Panc1 (cell line): ENCODE results near the gene MEGF6. TPM values are rescaled to one million over a fixed set of nuclear protein-coding genes. Genes with fewer than 3 reads are reported as not detected.

Experiments
- ATAC-seq: fragments of 200-7000 bp; cut with Tn5 transposase; 2 replicates; pipeline ENCODE4 v1.9.1; 2020; ENCODE audit warnings: mild to moderate bottlenecking, moderate library complexity
- BruUV-seq: library from RNA; stranded (reverse); fragments of 400-500 nt; replicated peaks from 2 replicates; lab custom pipeline; 2021; lab: Mats Ljungman, UMichigan
- CTCF ChIA-PET: fragments of 300-600 bp; sonication (Branson Sonifier 250); formaldehyde crosslinking; loops from one replicate; lab custom pipeline; 2022; ENCODE audit warnings: antibody characterized with exemption; lab: Charles Lee
- POLR2A ChIA-PET: fragments of 300-600 bp; sonication (Branson Sonifier 250); formaldehyde crosslinking; loops from one replicate; lab custom pipeline; 2022; ENCODE audit warnings: antibody characterized with exemption; lab: Charles Lee
- DNase-seq: peaks from one replicate; pipeline ENCODE4 v3.0.0-alpha.2; 2010; ENCODE audit warnings: low read depth, low spot score
- H3K27ac ChIP-seq: 2 replicates; pipeline ENCODE4 v1.5.1; 2011; ENCODE audit warnings: mild to moderate bottlenecking, low read length, inconsistent platforms
- H3K27me3 ChIP-seq: fragments of 200-500 bp; sonication (Bioruptor generic); 2 replicates; pipeline ENCODE4 v1.6.0; 2014; ENCODE audit warnings: low read length, inconsistent platforms; ENCODE audit not compliant: control insufficient read depth, insufficient read depth
- H3K36me3 ChIP-seq: fragments of 200-500 bp; sonication (Bioruptor generic); 2 replicates; pipeline ENCODE4 v1.5.1; 2014; ENCODE audit warnings: inconsistent platforms, mild to moderate bottlenecking, low read length, moderate library complexity; ENCODE audit not compliant: control insufficient read depth, insufficient read depth
- H3K4me1 ChIP-seq: 2 replicates; pipeline ENCODE4 v1.5.1; 2011; ENCODE audit warnings: inconsistent platforms, mild to moderate bottlenecking, low read length, moderate library complexity; ENCODE audit not compliant: control insufficient read depth, insufficient read depth
- H3K4me3 ChIP-seq, 2 experiments: 2 replicates each; pipeline ENCODE4 v1.5.1; 2011 to 2012; ENCODE audit warnings: low read depth in 2 of 2, low read length in 2 of 2, mild to moderate bottlenecking in 2 of 2, inconsistent platforms in 1 of 2, moderate library complexity in 1 of 2
- H3K9me3 ChIP-seq: fragments of 200-500 bp; sonication (Bioruptor generic); 2 replicates; pipeline ENCODE4 v1.5.1; 2014; ENCODE audit warnings: low read depth, mild to moderate bottlenecking, inconsistent platforms, low read length, moderate library complexity; ENCODE audit not compliant: control insufficient read depth, insufficient read depth
- CTCF ChIP-seq: fragments of 450-650 bp; IDR thresholded peaks from 2 replicates; pipeline ENCODE4 v1.5.1; 2017; ENCODE audit warnings: mild to moderate bottlenecking
- POLR2AphosphoS5 ChIP-seq: IDR thresholded peaks from 2 replicates; pipeline ENCODE4 v1.6.1; 2012; ENCODE audit warnings: mild to moderate bottlenecking, low read depth, low read length, moderate library complexity
- REST ChIP-seq, 2 experiments: IDR thresholded peaks; 2 replicates each; pipeline ENCODE4 v1.6.1; 2011 to 2012; ENCODE audit warnings: low read depth in 2 of 2, control low read depth in 1 of 2, low read length in 1 of 2, mild to moderate bottlenecking in 1 of 2, moderate library complexity in 1 of 2; ENCODE audit not compliant: insufficient read depth in 1 of 2
- SIN3A ChIP-seq: IDR thresholded peaks from 2 replicates; pipeline ENCODE4 v1.6.1; 2012; ENCODE audit warnings: low read depth, mild to moderate bottlenecking, low read length, moderate library complexity, borderline replicate concordance; ENCODE audit not compliant: insufficient read depth
- TCF7L2 ChIP-seq: IDR thresholded peaks from 2 replicates; pipeline ENCODE4 v1.6.1; 2011; ENCODE audit warnings: mild to moderate bottlenecking, low read depth, low read length, inconsistent platforms
- in situ Hi-C: cut with HindIII; loops from 2 replicates; pipeline ENCODE4 v1.10.0; 2016; ENCODE audit warnings: low sequenced_read_pairs, low pct_unique_long_range_greater_than_20kb
- intact Hi-C: fragments of 100-400 bp; cut with micrococcal nuclease; formaldehyde crosslinking; loops from one replicate; pipeline ENCODE4 v1.10.0; 2022; ENCODE audit not compliant: unreplicated experiment
- total RNA-seq: library from RNA; stranded (reverse); gene quantifications from one replicate; pipeline ENCODE4 v1.2.1, GENCODE V29; 2021; ENCODE audit not compliant: unreplicated experiment

The MEGF6 gene
- total RNA-seq, 1 experiment from 2014 or later: 32.6 TPM

- Histone ChIP-seq H3K36me3 (no peaks in the 10 kb centered on the region), H3K4me3 (no peak overlapping the region), H3K27me3 (no peaks in the 10 kb centered on the region), H3K9me3 (no peaks in the 10 kb centered on the region), H3K27ac (no peak overlapping the region), H3K4me1 (peaks cover 6% of the 10 kb centered on the region; the same call in 1 of the 2 replicates)
- TF ChIP-seq TCF7L2: no peak
- TF ChIP-seq SIN3A: no peak
- no peak for TF ChIP-seq POLR2AphosphoS5
- TF ChIP-seq CTCF: no peak
- no peak for TF ChIP-seq REST (IDR thresholded peaks at IDR 0.05; ENCODE audit: insufficient read depth in 1 of 2, low read depth in 2 of 2, low read length in 1 of 2)
- ATAC-seq: 0 out of 2 replicates have a peak, but pooled peaks have one; percentile 9
- ChIA-PET POLR2A (no interaction called here), CTCF (no interaction called here)
- no TSS peak for BruUV-seq
- intact Hi-C loops: no loop called here
- in situ Hi-C loops: no loop called here
- no peak for DNase-seq
Observed at GRCh38 chr1:3510956-3511250, 100.4 kb downstream of the MEGF6 start.

- in situ Hi-C loops (no loop called here), intact Hi-C loops (no loop called here)
- ATAC-seq (peak; percentile 65), DNase-seq (no peak)
- H3K4me1 ChIP-seq: peaks cover 5% of the 10 kb centered on the region; the same call in 1 of the 2 replicates
- H3K4me3 ChIP-seq: no peak overlapping the region
- no peaks in the 10 kb centered on the region for H3K9me3 ChIP-seq
- no peaks in the 10 kb centered on the region for H3K27me3 ChIP-seq
- ChIA-PET POLR2A (no interaction called here), CTCF (no interaction called here)
- no peaks in the 10 kb centered on the region for H3K36me3 ChIP-seq
- TF ChIP-seq POLR2AphosphoS5 (no peak), REST (IDR thresholded peaks at IDR 0.05; ENCODE audit: insufficient read depth in 1 of 2, low read depth in 2 of 2, low read length in 1 of 2) (no peak)
- BruUV-seq: no TSS peak
- H3K27ac ChIP-seq: no peak overlapping the region
Observed at GRCh38 chr1:3510136-3510955, 101.0 kb downstream of the MEGF6 start.
